ENCODE results near the gene CAPN13. TPM values are rescaled to one million over a fixed set of nuclear protein-coding genes. Genes with fewer than 3 reads are reported as not detected.

Gene CAPN13
- total and polyA plus RNA-seq, 4 experiments from 2014 or later: not detected

DNA sequence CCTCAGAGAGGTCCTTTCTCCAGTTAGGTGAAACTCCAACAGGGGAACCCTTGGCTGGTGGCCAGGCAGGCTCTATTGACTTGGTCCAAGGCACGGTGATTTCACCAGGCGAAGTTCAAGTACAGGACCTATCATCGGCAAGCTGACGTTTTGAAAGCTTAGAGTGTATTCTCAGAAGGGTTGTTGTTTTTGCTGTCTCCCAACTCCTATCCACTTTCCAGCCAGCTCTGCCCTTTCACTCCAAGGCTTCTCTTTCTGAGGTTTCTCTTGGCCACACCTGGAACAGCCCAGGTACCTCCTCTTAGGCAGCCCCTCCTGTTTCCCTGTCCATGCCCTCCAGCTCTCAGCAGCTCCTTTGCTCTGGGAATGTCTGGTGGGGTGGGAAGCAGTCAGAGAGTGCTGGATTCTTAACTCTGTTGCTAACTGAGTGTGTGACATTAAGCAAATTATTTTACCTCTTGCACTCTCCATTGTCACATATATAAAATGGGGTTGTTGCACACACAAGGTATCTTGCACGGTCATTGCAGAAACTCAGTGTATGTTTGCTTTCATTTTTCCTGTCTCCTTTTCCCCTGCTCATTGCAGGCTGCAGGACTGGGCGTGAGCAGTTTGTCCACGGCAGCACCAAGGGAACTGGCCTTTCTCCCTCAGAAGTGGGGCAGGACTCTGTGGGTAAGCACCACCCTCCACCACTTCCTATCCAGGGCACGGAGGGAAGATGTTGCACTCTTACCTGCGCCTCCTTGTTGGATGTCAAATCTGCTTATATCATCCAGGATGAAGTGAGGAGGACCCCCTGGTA, 30.2 kb downstream of the CAPN13 start:
- no peaks in the 10 kb centered on the region for H3K9me3 ChIP-seq (ENCODE audit: control insufficient read depth in 1 of 2, low read length in 2 of 2)
- no peaks in the 10 kb centered on the region for H3K4me1 ChIP-seq (ENCODE audit: insufficient read depth, low read length)
- intact Hi-C loops (cut with micrococcal nuclease): no loop called here
- no peaks in the 10 kb centered on the region for H3K36me3 ChIP-seq (ENCODE audit: insufficient read depth, low read length)
- ChIA-PET CTCF (ENCODE audit: partially characterized antibody) (no interaction called here), POLR2A (ENCODE audit: partially characterized antibody) (no interaction called here)
- H3K4me3 Mint-ChIP-seq: peak overlapping the region in 1 of 8 donors; percentile 25
- H3K4me3 ChIP-seq (ENCODE audit: low read length in 2 of 2): no peak overlapping the region
- H3K36me3 Mint-ChIP-seq: no peaks in the 10 kb centered on the region
- H3K9me3 Mint-ChIP-seq: peaks cover 0 to 2% (median 0%) of the 10 kb centered on the region in 8 donors
- peaks cover 2 to 4% of the 10 kb centered on the region in 2 donors for H3K27me3 Mint-ChIP-seq
- peak overlapping the region in 1 of 7 donors; percentile 23 for H3K27ac Mint-ChIP-seq
- H3K4me1 Mint-ChIP-seq: peaks cover 0 to 8% (median 3%) of the 10 kb centered on the region in 4 donors
- no peak overlapping the region for H3K27ac ChIP-seq (ENCODE audit: low read depth, low read length)
- DNase-seq: no peak
- no peaks in the 10 kb centered on the region for H3K27me3 ChIP-seq (ENCODE audit: insufficient read depth, low read length)

DNA sequence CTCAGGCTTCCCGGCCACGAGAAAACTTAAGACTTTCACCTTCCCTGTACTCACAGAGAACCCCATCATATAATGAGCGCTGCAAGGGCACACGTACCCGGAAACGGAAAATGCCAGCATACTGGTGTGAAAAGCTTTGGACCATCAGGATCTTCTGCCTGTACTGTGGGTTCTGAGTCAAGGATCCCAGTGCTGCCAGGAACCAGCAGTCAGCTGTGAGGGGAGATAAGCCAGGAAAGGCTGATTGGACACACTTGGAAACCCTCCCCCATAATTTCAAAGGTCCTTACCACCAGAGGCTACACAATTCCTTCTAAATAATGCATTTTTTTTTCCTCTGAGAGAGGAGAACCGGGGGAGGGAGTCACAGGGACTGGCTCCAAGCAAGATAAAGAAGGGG, 31.4 kb downstream of the CAPN13 start:
- no peaks in the 10 kb centered on the region for H3K36me3 Mint-ChIP-seq
- peaks cover 0 to 2% (median 0%) of the 10 kb centered on the region in 8 donors for H3K9me3 Mint-ChIP-seq
- Histone ChIP-seq H3K4me1 (ENCODE audit: insufficient read depth, low read length) (no peaks in the 10 kb centered on the region), H3K9me3 (ENCODE audit: control insufficient read depth in 1 of 2, low read length in 2 of 2) (no peaks in the 10 kb centered on the region), H3K27me3 (ENCODE audit: insufficient read depth, low read length) (no peaks in the 10 kb centered on the region), H3K36me3 (ENCODE audit: insufficient read depth, low read length) (no peaks in the 10 kb centered on the region), H3K4me3 (ENCODE audit: low read length in 2 of 2) (no peak overlapping the region), H3K27ac (ENCODE audit: low read depth, low read length) (no peak overlapping the region)
- peak overlapping the region in 1 of 8 donors; percentile 60 for H3K4me3 Mint-ChIP-seq
- no peak for DNase-seq
- intact Hi-C loops (cut with micrococcal nuclease): no loop called here
- H3K4me1 Mint-ChIP-seq: peaks cover 0 to 8% (median 3%) of the 10 kb centered on the region in 4 donors
- ChIA-PET POLR2A (ENCODE audit: partially characterized antibody) (no interaction called here), CTCF (ENCODE audit: partially characterized antibody) (no interaction called here)
- H3K27me3 Mint-ChIP-seq: peaks cover 2 to 4% of the 10 kb centered on the region in 2 donors
- no peak overlapping the region for H3K27ac Mint-ChIP-seq

DNA sequence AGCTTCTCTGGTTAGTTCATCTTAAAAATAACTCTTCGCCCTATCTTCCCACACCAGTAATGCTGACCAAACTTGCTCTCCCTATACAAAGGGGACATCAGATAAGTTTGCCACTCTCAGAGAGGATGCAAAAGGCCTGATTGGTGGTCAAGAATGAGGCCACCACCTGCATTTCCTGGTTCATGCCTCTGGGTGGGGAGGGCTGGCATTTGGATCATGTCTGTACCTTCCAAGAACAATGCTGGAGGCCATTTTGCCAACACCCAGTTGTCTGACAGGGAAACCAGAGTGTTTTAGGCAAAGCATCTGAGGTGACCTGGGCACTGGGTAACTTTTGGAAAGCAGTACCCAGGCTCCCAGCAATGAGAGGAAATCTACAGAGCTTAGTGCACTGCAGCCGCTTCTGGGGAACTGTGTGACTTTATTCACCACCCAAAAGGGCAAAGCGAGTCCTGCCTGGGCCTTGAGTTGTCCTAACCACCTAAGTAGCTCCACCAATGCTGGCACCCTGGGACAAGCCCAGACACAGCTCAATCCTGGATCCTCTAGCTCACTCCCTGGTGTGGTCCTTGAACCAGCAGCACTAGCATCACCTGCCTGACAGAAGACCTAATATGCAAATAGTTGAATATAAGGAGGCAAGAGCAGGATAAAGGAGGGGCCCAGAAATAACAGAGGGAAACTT, 35.1 kb downstream of the CAPN13 start:
- ChIA-PET POLR2A (ENCODE audit: partially characterized antibody) (no interaction called here), CTCF (ENCODE audit: partially characterized antibody) (no interaction called here)
- H3K9me3 ChIP-seq (ENCODE audit: control insufficient read depth in 1 of 2, low read length in 2 of 2): no peaks in the 10 kb centered on the region
- no peaks in the 10 kb centered on the region for H3K27me3 ChIP-seq (ENCODE audit: insufficient read depth, low read length)
- no peak overlapping the region for H3K4me3 ChIP-seq (ENCODE audit: low read length in 2 of 2)
- intact Hi-C loops (cut with micrococcal nuclease): no loop called here
- Mint-ChIP-seq H3K27ac (no peak overlapping the region), H3K4me1 (peaks cover 0 to 8% (median 3%) of the 10 kb centered on the region in 4 donors), H3K36me3 (no peaks in the 10 kb centered on the region), H3K9me3 (no peaks in the 10 kb centered on the region), H3K27me3 (peaks cover 5 to 9% of the 10 kb centered on the region in 2 donors), H3K4me3 (no peak overlapping the region)
- no peak for DNase-seq
- no peaks in the 10 kb centered on the region for H3K36me3 ChIP-seq (ENCODE audit: insufficient read depth, low read length)
- H3K4me1 ChIP-seq (ENCODE audit: insufficient read depth, low read length): no peaks in the 10 kb centered on the region
- H3K27ac ChIP-seq (ENCODE audit: low read depth, low read length): no peak overlapping the region

DNA sequence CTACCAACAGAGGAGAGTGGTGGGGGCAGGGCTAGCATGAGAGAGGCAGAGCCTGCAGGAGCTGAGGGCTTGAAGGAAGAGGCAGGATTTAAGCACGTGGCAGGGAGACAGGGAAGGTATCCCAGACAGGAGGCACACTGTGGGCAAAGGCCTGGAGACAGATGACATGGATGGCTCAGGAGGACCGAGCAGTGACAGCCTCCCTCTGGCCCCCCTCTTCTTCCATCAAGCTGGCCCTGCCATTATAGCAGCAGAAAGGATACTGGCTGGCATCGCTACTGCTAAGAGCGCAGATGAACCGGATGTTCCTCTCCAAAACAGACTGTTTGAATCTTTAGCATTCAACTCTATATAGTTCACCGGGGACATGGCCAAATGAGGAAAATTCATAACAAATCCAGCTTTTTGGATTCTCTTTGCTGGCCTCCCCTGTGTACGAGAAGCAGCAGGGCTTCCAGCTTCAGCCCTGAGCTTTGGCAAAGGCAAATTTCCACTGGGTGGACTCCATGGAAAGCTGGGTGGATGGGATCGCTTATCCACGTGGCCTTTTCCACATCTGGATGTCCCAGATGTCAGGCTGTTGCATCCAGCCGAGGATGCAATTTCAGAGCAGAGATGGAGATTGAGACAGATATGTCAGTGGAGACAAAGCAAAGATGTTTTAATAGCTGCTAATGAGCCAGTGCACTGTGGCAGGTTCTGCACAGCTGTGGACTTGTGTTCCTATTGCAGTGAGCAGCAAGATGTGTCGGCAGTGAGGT, 36.2 kb downstream of the CAPN13 start:
- Mint-ChIP-seq H3K4me1 (peaks cover 0 to 8% (median 3%) of the 10 kb centered on the region in 4 donors), H3K36me3 (no peaks in the 10 kb centered on the region), H3K27me3 (peaks cover 5 to 14% of the 10 kb centered on the region in 2 donors), H3K27ac (no peak overlapping the region), H3K9me3 (no peaks in the 10 kb centered on the region), H3K4me3 (no peak overlapping the region)
- Histone ChIP-seq H3K36me3 (ENCODE audit: insufficient read depth, low read length) (no peaks in the 10 kb centered on the region), H3K27ac (ENCODE audit: low read depth, low read length) (no peak overlapping the region), H3K4me1 (ENCODE audit: insufficient read depth, low read length) (no peaks in the 10 kb centered on the region), H3K4me3 (ENCODE audit: low read length in 2 of 2) (no peak overlapping the region), H3K27me3 (ENCODE audit: insufficient read depth, low read length) (no peaks in the 10 kb centered on the region), H3K9me3 (ENCODE audit: control insufficient read depth in 1 of 2, low read length in 2 of 2) (no peaks in the 10 kb centered on the region)
- no peak for DNase-seq
- ChIA-PET CTCF (ENCODE audit: partially characterized antibody) (no interaction called here), POLR2A (ENCODE audit: partially characterized antibody) (no interaction called here)
- intact Hi-C loops (cut with micrococcal nuclease): no loop called here

DNA sequence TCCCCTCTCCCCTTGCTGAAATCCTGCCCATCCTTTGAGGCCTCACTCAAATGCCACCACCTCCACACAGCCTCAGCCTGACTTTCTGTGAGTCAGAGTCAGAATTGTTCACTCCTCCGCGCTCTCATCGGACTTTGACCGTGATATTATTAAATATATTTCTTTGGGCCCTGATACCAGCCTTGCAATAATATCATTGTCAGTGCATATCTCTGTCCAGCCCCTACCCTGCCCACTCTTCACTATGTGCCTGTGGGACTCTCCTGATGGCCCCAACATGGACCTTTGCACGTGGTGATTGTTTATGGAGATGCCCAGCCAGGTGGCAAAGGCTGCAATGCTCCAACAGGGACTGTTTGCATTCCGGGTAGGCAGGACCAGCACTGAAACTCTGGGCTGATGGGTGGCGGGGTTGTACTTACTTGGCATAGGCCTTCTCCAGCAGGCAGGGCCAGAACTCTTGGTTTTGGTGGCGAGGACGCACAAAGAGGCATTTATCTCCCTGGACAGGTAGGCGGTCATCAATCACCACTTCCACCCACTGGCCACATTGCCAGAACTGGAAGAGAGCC, 37.3 kb downstream of the CAPN13 start:
- H3K36me3 ChIP-seq (ENCODE audit: insufficient read depth, low read length): no peaks in the 10 kb centered on the region
- no peak overlapping the region for H3K27ac ChIP-seq (ENCODE audit: low read depth, low read length)
- Mint-ChIP-seq H3K36me3 (no peaks in the 10 kb centered on the region), H3K27ac (no peak overlapping the region), H3K4me1 (peaks cover 0 to 3% (median 0%) of the 10 kb centered on the region in 4 donors), H3K4me3 (no peak overlapping the region), H3K27me3 (peaks cover 6 to 15% of the 10 kb centered on the region in 2 donors), H3K9me3 (no peaks in the 10 kb centered on the region)
- POLR2A ChIA-PET (ENCODE audit: partially characterized antibody): no interaction called here
- H3K27me3 ChIP-seq (ENCODE audit: insufficient read depth, low read length): no peaks in the 10 kb centered on the region
- intact Hi-C loops (cut with micrococcal nuclease): no loop called here
- H3K9me3 ChIP-seq (ENCODE audit: control insufficient read depth in 1 of 2, low read length in 2 of 2): no peaks in the 10 kb centered on the region
- CTCF ChIA-PET (ENCODE audit: partially characterized antibody): no interaction called here
- H3K4me1 ChIP-seq (ENCODE audit: insufficient read depth, low read length): no peaks in the 10 kb centered on the region
- no peak for DNase-seq
- no peak overlapping the region for H3K4me3 ChIP-seq (ENCODE audit: low read length in 2 of 2)

DNA sequence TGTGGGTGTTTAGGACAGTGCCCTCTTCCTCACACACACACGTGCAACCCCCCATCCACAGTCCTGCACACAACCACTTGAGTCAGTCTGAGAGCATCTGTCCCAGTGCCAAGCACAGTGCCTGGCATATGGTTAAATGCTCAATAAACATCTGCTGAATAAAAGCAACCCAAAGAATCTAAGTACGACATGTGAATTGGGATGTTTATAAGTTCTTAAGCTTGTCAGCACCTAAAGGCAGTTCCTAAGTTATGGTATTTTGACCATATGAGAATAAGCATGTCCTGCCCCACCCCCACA, 37.8 kb downstream of the CAPN13 start:
- H3K27ac Mint-ChIP-seq: no peak overlapping the region
- Histone ChIP-seq H3K4me1 (ENCODE audit: insufficient read depth, low read length) (no peaks in the 10 kb centered on the region), H3K27ac (ENCODE audit: low read depth, low read length) (no peak overlapping the region), H3K9me3 (ENCODE audit: control insufficient read depth in 1 of 2, low read length in 2 of 2) (no peaks in the 10 kb centered on the region), H3K36me3 (ENCODE audit: insufficient read depth, low read length) (no peaks in the 10 kb centered on the region), H3K4me3 (ENCODE audit: low read length in 2 of 2) (no peak overlapping the region), H3K27me3 (ENCODE audit: insufficient read depth, low read length) (no peaks in the 10 kb centered on the region)
- ChIA-PET POLR2A (ENCODE audit: partially characterized antibody) (no interaction called here), CTCF (ENCODE audit: partially characterized antibody) (no interaction called here)
- H3K4me1 Mint-ChIP-seq: peaks cover 0 to 3% (median 0%) of the 10 kb centered on the region in 4 donors
- H3K27me3 Mint-ChIP-seq: peaks cover 6 to 18% of the 10 kb centered on the region in 2 donors
- intact Hi-C loops (cut with micrococcal nuclease): no loop called here
- H3K9me3 Mint-ChIP-seq: no peaks in the 10 kb centered on the region
- H3K36me3 Mint-ChIP-seq: no peaks in the 10 kb centered on the region
- H3K4me3 Mint-ChIP-seq: no peak overlapping the region
- DNase-seq: no peak

Measured in CD4-positive, alpha-beta memory T cell (primary cell).